CD4-positive, alpha-beta T cell (primary cell): ENCODE measurements around the gene FSHR. TPM values are rescaled to one million over a fixed set of nuclear protein-coding genes. Genes with fewer than 3 reads are reported as not detected.

ENCODE experiments used
- ATAC-seq: fragments of 200-7000 bp; cut with Tn5 transposase; one replicate; pipeline ENCODE4 v1.10.0; 2022; ENCODE audit warnings: mild to moderate bottlenecking; ENCODE audit not compliant: poor library complexity
- CTCF ChIA-PET: fragments of 350-600 bp; sonication (Branson Sonifier 250); formaldehyde crosslinking; loops from one replicate; lab custom pipeline; 2021; ENCODE audit warnings: antibody characterized with exemption, inconsistent platforms; lab: Charles Lee
- POLR2A ChIA-PET: fragments of 350-600 bp; sonication (Branson Sonifier 250); formaldehyde crosslinking; loops from one replicate; lab custom pipeline; 2021; ENCODE audit warnings: antibody characterized with exemption, inconsistent platforms; lab: Charles Lee
- DNase-seq, 14 experiments: peaks; one replicate each; pipeline ENCODE4 v3.0.0-alpha.2; 2013 to 2020; ENCODE audit warnings: mixed read lengths in 2 of 14
- H3K27ac ChIP-seq, 2 donors: one replicate each; pipeline versions ENCODE4 v1.5.1 to v1.7.0; 2013; ENCODE audit warnings: low read length in 2 of 2, low read depth in 1 of 2, mild to moderate bottlenecking in 1 of 2
- H3K27me3 ChIP-seq, 2 experiments: 1 replicate in 1 of 2; 2 replicates in 1 of 2; pipeline versions ENCODE4 v1.6.1 to v1.7.0; 2013; ENCODE audit warnings: low read length in 2 of 2, control low read depth in 1 of 2, mild to moderate bottlenecking in 1 of 2, moderate library complexity in 1 of 2; ENCODE audit not compliant: insufficient read depth in 2 of 2, control insufficient read depth in 1 of 2
- H3K36me3 ChIP-seq: one replicate; pipeline ENCODE4 v1.6.1; 2013; ENCODE audit warnings: low read length, control low read depth; ENCODE audit not compliant: insufficient read depth
- H3K4me1 ChIP-seq: one replicate; pipeline ENCODE4 v1.6.1; 2013; ENCODE audit warnings: low read length, control low read depth; ENCODE audit not compliant: insufficient read depth
- H3K4me3 ChIP-seq: one replicate; pipeline ENCODE4 v1.5.1; 2013; ENCODE audit warnings: mild to moderate bottlenecking, low read length, moderate library complexity
- H3K9me3 ChIP-seq, 2 experiments: 1 replicate in 1 of 2; 2 replicates in 1 of 2; pipeline versions ENCODE4 v1.6.1 to v1.7.0; 2013; ENCODE audit warnings: low read length in 2 of 2, mild to moderate bottlenecking in 2 of 2, control low read depth in 1 of 2, moderate library complexity in 1 of 2; ENCODE audit not compliant: control insufficient read depth in 1 of 2, insufficient read depth in 1 of 2
- H3K27ac Mint-ChIP-seq: one replicate; pipeline ENCODE4 v1.8.0; 2020; ENCODE audit warnings: mixed read lengths
- H3K27me3 Mint-ChIP-seq: one replicate; pipeline ENCODE4 v1.8.0; 2021; ENCODE audit warnings: mixed read lengths
- H3K36me3 Mint-ChIP-seq: one replicate; pipeline ENCODE4 v1.8.0; 2021; ENCODE audit warnings: low read depth, mixed read lengths
- H3K4me1 Mint-ChIP-seq: one replicate; pipeline ENCODE4 v1.8.0; 2021; ENCODE audit warnings: low read depth, mixed read lengths
- H3K4me3 Mint-ChIP-seq: one replicate; pipeline ENCODE4 v1.8.0; 2020; ENCODE audit warnings: mild to moderate bottlenecking, mixed read lengths
- H3K9me3 Mint-ChIP-seq: one replicate; pipeline ENCODE4 v1.8.0; 2020; ENCODE audit warnings: mixed read lengths
- intact Hi-C, 2 experiments: fragments of 100-400 bp; cut with DNase I in 1 of 2; cut with micrococcal nuclease in 1 of 2; formaldehyde crosslinking; loops; one replicate each; pipeline versions ENCODE4 v1.15.1 to v1.9.0; 2023 to 2025; cut with DNase I, micrococcal nuclease
- total RNA-seq, 174 experiments: library from RNA in 2 of 174; stranded (reverse) in 2 of 174; gene quantifications; one replicate each; pipeline ENCODE4 v1.2.3 and lab custom pipeline; 2021 to 2026
- TF ChIP-seq, protein P1 (sequence below): fragments of 200-600 bp; IDR thresholded peaks from one replicate; pipeline ENCODE4 v1.8.0; 2022; ENCODE audit warnings: antibody characterized with exemption, mild to moderate bottlenecking

Gene FSHR
- total RNA-seq, 2 experiments from 2014 or later, result not detected

DNA sequence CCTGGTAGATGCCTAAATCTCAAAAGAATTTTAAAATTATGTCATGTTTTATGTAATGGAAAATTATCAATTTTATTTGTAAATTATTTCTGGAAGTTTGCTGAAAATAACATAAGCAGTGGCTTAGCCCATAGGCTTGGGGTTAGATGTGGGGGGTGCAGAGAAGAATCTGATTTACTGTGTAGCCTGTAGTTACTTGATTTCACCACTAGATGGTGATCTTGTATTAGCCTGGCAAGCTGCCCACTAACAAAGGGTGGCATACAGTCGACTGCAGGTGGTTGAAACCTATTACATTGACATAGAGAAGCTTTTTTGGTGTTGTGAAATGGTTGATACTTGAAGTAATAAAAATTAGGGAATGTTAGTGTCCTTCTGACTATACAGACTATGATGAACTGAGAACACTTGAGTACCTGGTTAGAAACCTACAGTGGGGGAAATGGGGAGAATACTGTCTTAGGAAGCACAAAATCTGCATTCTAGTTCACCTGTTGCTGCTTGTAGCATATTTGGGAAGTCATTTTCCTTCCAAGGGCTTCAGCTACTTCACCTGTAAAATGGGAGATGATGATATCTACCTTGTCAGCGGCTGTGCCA lies 207.8 kb downstream of the FSHR start:
- Mint-ChIP-seq H3K27ac (no peak overlapping the region), H3K27me3 (no peaks in the 10 kb centered on the region), H3K36me3 (no peaks in the 10 kb centered on the region), H3K4me1 (no peaks in the 10 kb centered on the region), H3K9me3 (no peaks in the 10 kb centered on the region), H3K4me3 (no peak overlapping the region)
- CTCF ChIA-PET, result interaction anchor here (1.3 kb wide), 1 partner anchor 1198 kb away, joined by 6 read pairs; no protein-coding TSS in a partner anchor
- intact Hi-C loops, result loop anchor here (2.0 to 10.0 kb wide), 3 partner anchors 1196 to 1546 kb away; no protein-coding TSS in a partner anchor
- H3K4me1 ChIP-seq, result no peaks in the 10 kb centered on the region
- ATAC-seq (peak; percentile 83), DNase-seq (peak in 11 of 14 experiments; percentile 0 to 61 (median 12))
- TF ChIP-seq, protein P1, sequence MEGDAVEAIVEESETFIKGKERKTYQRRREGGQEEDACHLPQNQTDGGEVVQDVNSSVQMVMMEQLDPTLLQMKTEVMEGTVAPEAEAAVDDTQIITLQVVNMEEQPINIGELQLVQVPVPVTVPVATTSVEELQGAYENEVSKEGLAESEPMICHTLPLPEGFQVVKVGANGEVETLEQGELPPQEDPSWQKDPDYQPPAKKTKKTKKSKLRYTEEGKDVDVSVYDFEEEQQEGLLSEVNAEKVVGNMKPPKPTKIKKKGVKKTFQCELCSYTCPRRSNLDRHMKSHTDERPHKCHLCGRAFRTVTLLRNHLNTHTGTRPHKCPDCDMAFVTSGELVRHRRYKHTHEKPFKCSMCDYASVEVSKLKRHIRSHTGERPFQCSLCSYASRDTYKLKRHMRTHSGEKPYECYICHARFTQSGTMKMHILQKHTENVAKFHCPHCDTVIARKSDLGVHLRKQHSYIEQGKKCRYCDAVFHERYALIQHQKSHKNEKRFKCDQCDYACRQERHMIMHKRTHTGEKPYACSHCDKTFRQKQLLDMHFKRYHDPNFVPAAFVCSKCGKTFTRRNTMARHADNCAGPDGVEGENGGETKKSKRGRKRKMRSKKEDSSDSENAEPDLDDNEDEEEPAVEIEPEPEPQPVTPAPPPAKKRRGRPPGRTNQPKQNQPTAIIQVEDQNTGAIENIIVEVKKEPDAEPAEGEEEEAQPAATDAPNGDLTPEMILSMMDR, result peak; percentile 85
- no peak overlapping the region for H3K4me3 ChIP-seq
- H3K27me3 ChIP-seq, result no peaks in the 10 kb centered on the region
- H3K36me3 ChIP-seq, result no peaks in the 10 kb centered on the region
- H3K27ac ChIP-seq, result no peak overlapping the region
- no peaks in the 10 kb centered on the region for H3K9me3 ChIP-seq
- POLR2A ChIA-PET, result no interaction called here

DNA sequence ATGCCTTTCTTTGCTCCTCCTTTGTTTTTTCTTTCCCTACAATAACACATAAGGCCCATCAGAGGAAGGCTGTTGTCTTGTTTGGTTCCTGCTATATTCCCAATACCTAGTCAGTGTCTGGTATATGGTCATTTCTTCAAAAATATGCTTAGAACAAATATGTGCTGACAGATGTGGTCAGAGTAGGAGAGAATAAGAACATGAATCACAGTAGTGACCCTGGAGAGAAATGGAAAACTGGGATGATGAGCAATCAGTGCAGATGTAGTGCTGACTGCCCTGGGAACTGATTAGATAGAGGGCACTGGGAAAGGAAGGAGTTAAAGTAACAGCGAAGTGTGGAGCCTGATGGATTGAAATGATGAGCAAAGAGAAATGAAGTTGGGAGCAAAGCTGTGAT lies 209.4 kb downstream of the FSHR start:
- POLR2A ChIA-PET, result no interaction called here
- no peaks in the 10 kb centered on the region for H3K36me3 Mint-ChIP-seq
- no peaks in the 10 kb centered on the region for H3K4me1 Mint-ChIP-seq
- H3K27me3 Mint-ChIP-seq, result no peaks in the 10 kb centered on the region
- H3K27ac ChIP-seq, result no peak overlapping the region
- intact Hi-C loops, result loop anchor here in 1 of 2 experiments (10.0 kb wide), 1 partner anchor 1200 kb away; no protein-coding TSS in a partner anchor
- no peak overlapping the region for H3K4me3 Mint-ChIP-seq
- CTCF ChIA-PET, result interaction anchor here (1.2 kb wide), 1 partner anchor 58 kb away, joined by 3 read pairs; no protein-coding TSS in a partner anchor
- DNase-seq, result no peak
- ATAC-seq, result no peak
- no peaks in the 10 kb centered on the region for H3K27me3 ChIP-seq
- H3K9me3 ChIP-seq, result no peaks in the 10 kb centered on the region
- H3K4me1 ChIP-seq, result no peaks in the 10 kb centered on the region
- H3K4me3 ChIP-seq, result no peak overlapping the region
- H3K27ac Mint-ChIP-seq, result no peak overlapping the region
- H3K9me3 Mint-ChIP-seq, result no peaks in the 10 kb centered on the region
- TF ChIP-seq, protein P1, result no peak
- no peaks in the 10 kb centered on the region for H3K36me3 ChIP-seq

DNA sequence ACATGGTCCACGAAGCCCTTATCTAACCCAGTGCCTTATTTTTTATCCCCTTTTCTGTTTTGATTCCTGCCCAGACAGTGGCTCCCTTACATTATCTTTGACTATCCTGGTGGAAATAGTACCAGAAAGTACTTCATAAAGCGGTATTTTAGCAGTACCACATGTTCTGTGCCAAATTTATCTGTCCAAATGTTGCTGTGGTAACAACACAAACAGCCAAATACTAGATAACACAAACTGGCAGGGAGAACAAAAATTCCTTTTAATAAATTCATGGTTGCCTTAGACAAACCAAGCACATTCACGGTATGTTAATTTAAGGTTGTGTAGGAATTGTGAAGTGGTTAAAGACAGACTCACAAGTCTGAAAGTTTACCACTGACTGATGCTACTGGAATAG lies 210.9 kb downstream of the FSHR start:
- intact Hi-C loops, result loop anchor here in 1 of 2 experiments (10.0 kb wide), 1 partner anchor 1201 kb away; no protein-coding TSS in a partner anchor

More for the DNA sequence above, 210.9 kb downstream of the FSHR start:
- H3K9me3 ChIP-seq, result no peaks in the 10 kb centered on the region
- Mint-ChIP-seq H3K36me3 (no peaks in the 10 kb centered on the region), H3K4me1 (no peaks in the 10 kb centered on the region), H3K9me3 (no peaks in the 10 kb centered on the region), H3K27ac (no peak overlapping the region), H3K27me3 (no peaks in the 10 kb centered on the region), H3K4me3 (no peak overlapping the region)
- TF ChIP-seq, protein P1, result no peak
- no peak overlapping the region for H3K27ac ChIP-seq
- no peaks in the 10 kb centered on the region for H3K36me3 ChIP-seq
- ATAC-seq, result no peak
- H3K4me3 ChIP-seq, result no peak overlapping the region
- no peak for DNase-seq
- H3K4me1 ChIP-seq, result no peaks in the 10 kb centered on the region
- CTCF ChIA-PET, result interaction anchor here (1.1 kb wide), 1 partner anchor 11 kb away, joined by 3 read pairs; no protein-coding TSS in a partner anchor
- H3K27me3 ChIP-seq, result no peaks in the 10 kb centered on the region
- POLR2A ChIA-PET, result no interaction called here
